ENCODE data around the gene CAMLG. TPM values are rescaled to one million over a fixed set of nuclear protein-coding genes. Genes with fewer than 3 reads are reported as not detected.
A peak's percentile ranks its signal among the peaks of the same experiment; 100 is the strongest.

The CAMLG gene
- total and polyA plus RNA-seq, 9 of the 15 experiments (the other 6 are each of a cell fraction or from before 2014, with no cell fraction given) = 11.3 to 22.0 (median 16.3) TPM

- no peak for TF ChIP-seq PCBP2 (IDR thresholded peaks at IDR 0.05; ENCODE audit: low read depth, low read length, poor library complexity, severe bottlenecking)
- TF ChIP-seq, protein P1, sequence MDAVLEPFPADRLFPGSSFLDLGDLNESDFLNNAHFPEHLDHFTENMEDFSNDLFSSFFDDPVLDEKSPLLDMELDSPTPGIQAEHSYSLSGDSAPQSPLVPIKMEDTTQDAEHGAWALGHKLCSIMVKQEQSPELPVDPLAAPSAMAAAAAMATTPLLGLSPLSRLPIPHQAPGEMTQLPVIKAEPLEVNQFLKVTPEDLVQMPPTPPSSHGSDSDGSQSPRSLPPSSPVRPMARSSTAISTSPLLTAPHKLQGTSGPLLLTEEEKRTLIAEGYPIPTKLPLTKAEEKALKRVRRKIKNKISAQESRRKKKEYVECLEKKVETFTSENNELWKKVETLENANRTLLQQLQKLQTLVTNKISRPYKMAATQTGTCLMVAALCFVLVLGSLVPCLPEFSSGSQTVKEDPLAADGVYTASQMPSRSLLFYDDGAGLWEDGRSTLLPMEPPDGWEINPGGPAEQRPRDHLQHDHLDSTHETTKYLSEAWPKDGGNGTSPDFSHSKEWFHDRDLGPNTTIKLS (IDR thresholded peaks at IDR 0.05; ENCODE audit: borderline replicate concordance, low read depth) = peak; percentile 25; the same call in 1 of the 2 replicates
- TF ChIP-seq CBFA2T3 (IDR thresholded peaks at IDR 0.05) = 0 out of 2 replicates have a peak, but pooled peaks have one; percentile 9
- TF ChIP-seq POU5F1 (IDR thresholded peaks at IDR 0.05; ENCODE audit: borderline replicate concordance, low read depth, low read length, partially characterized antibody) = no peak
- TF ChIP-seq, protein P2, sequence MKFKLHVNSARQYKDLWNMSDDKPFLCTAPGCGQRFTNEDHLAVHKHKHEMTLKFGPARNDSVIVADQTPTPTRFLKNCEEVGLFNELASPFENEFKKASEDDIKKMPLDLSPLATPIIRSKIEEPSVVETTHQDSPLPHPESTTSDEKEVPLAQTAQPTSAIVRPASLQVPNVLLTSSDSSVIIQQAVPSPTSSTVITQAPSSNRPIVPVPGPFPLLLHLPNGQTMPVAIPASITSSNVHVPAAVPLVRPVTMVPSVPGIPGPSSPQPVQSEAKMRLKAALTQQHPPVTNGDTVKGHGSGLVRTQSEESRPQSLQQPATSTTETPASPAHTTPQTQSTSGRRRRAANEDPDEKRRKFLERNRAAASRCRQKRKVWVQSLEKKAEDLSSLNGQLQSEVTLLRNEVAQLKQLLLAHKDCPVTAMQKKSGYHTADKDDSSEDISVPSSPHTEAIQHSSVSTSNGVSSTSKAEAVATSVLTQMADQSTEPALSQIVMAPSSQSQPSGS (CRISPR knock-in tag; IDR thresholded peaks at IDR 0.05) = no peak
- peak; percentile 76 for TF ChIP-seq MAX (CRISPR knock-in tag; IDR thresholded peaks at IDR 0.05)
- no peak for TF ChIP-seq NR4A1 (CRISPR knock-in tag; IDR thresholded peaks at IDR 0.05)
- no peak for TF ChIP-seq NR4A1 (tag; IDR thresholded peaks at IDR 0.05)
- no peak for TF ChIP-seq SMAD3 (CRISPR knock-in tag; conservative IDR thresholded peaks at IDR 0.05)
- peak; percentile 14; the same call in 1 of the 2 replicates for TF ChIP-seq TFAP4 (CRISPR knock-in tag; IDR thresholded peaks at IDR 0.05; ENCODE audit: borderline replicate concordance)
- TF ChIP-seq ZNF197 (CRISPR knock-in tag; IDR thresholded peaks at IDR 0.05; ENCODE audit: low read depth) = no peak
- TF ChIP-seq ELF2 (CRISPR knock-in tag; IDR thresholded peaks at IDR 0.05) = no peak
- no peak for TF ChIP-seq BACH1 (tag; IDR thresholded peaks at IDR 0.05)
- TF ChIP-seq EGR1 (conservative IDR thresholded peaks at IDR 0.05) = peak; percentile 82
- no peak for TF ChIP-seq FOS (IDR thresholded peaks at IDR 0.05; ENCODE audit: extremely low read depth, insufficient read length)
- TF ChIP-seq SRF (CRISPR knock-in tag; IDR thresholded peaks at IDR 0.05) = peak in 1 of 2 experiments; percentile 56; a peak in 2 of 4 replicates
- TF ChIP-seq MIER1 (IDR thresholded peaks at IDR 0.05; ENCODE audit: low read depth) = 0 out of 2 replicates have a peak, but pooled peaks have one; percentile 55
- no peak for TF ChIP-seq GATAD2A (IDR thresholded peaks at IDR 0.05)
- TF ChIP-seq ZNF347 (CRISPR knock-in tag; IDR thresholded peaks at IDR 0.05; ENCODE audit: low read depth) = no peak
- TF ChIP-seq NBN (IDR thresholded peaks at IDR 0.05; ENCODE audit: low read depth) = no peak; the same call in 1 of the 2 replicates
- no peak; the same call in 1 of the 2 replicates for TF ChIP-seq TOE1 (IDR thresholded peaks at IDR 0.05; ENCODE audit: borderline replicate concordance)
- TF ChIP-seq TOE1 (CRISPR knock-in tag; IDR thresholded peaks at IDR 0.05; ENCODE audit: borderline replicate concordance, low read depth) = 0 out of 2 replicates have a peak, but pooled peaks have one; percentile 37
- TF ChIP-seq SOX6 (IDR thresholded peaks at IDR 0.05) = peak; percentile 47
- no peak for TF ChIP-seq KAT8 (IDR thresholded peaks at IDR 0.05; ENCODE audit: low read depth)
- TF ChIP-seq GATAD2B (IDR thresholded peaks at IDR 0.05; ENCODE audit: borderline replicate concordance) = no peak
- no peak for TF ChIP-seq MYBL2 (IDR thresholded peaks at IDR 0.05; ENCODE audit: low read depth)
- TF ChIP-seq MYBL2 (CRISPR knock-in tag; IDR thresholded peaks at IDR 0.05; ENCODE audit: borderline replicate concordance) = no peak
Observed at GRCh38 chr5:134738963-134739661, 764 bp downstream of the CAMLG start (continued).

Data from K562 (cell line).